Smooth muscle cell (in vitro differentiated cells): Measurements from ENCODE around the gene MSI2. TPM values are rescaled to one million over a fixed set of nuclear protein-coding genes. Genes with fewer than 3 reads are reported as not detected.

Experiments
- DNase-seq: peaks from one replicate; lab custom pipeline; 2025; ENCODE audit not compliant: unreplicated experiment; lab: John Stamatoyannopoulos, UW
- H2AFZ ChIP-seq: fragments of 200-600 bp; sonication (generic); 2 replicates; pipeline ENCODE4 v1.6.0; 2016; ENCODE audit warnings: antibody characterized with exemption, low read depth, mild to moderate bottlenecking
- H3F3A ChIP-seq: fragments of 200-600 bp; sonication (generic); 2 replicates; pipeline ENCODE4 v1.6.0; 2017; ENCODE audit warnings: antibody characterized with exemption, low read depth
- H3K27ac ChIP-seq: fragments of 200-600 bp; sonication (generic); 2 replicates; pipeline ENCODE4 v1.5.1; 2016; ENCODE audit warnings: low read depth, mild to moderate bottlenecking
- H3K27me3 ChIP-seq: fragments of 200-600 bp; sonication (generic); 2 replicates; pipeline ENCODE4 v1.6.1; 2016; ENCODE audit warnings: low read depth, mild to moderate bottlenecking
- H3K36me3 ChIP-seq: fragments of 200-600 bp; sonication (generic); 2 replicates; pipeline ENCODE4 v1.5.1; 2016; ENCODE audit warnings: low read depth
- H3K4me1 ChIP-seq: fragments of 200-600 bp; sonication (generic); 2 replicates; pipeline ENCODE4 v1.5.1; 2016; ENCODE audit warnings: low read depth
- H3K4me2 ChIP-seq: fragments of 200-600 bp; sonication (generic); 2 replicates; pipeline ENCODE4 v1.6.0; 2016; ENCODE audit warnings: mild to moderate bottlenecking
- H3K4me3 ChIP-seq: fragments of 200-600 bp; sonication (generic); 2 replicates; pipeline ENCODE4 v1.5.1; 2016; ENCODE audit warnings: mild to moderate bottlenecking
- H3K79me2 ChIP-seq: fragments of 200-600 bp; sonication (generic); 2 replicates; pipeline ENCODE4 v1.6.0; 2016; ENCODE audit warnings: low read depth, mild to moderate bottlenecking
- H3K9ac ChIP-seq: fragments of 200-600 bp; sonication (generic); 2 replicates; pipeline ENCODE4 v1.6.0; 2016; ENCODE audit warnings: low read depth
- H3K9me3 ChIP-seq: fragments of 200-600 bp; sonication (generic); replicated peaks from 2 replicates; pipeline ENCODE4 v1.5.1; 2016; ENCODE audit warnings: low read depth
- H4K20me1 ChIP-seq: fragments of 200-600 bp; sonication (generic); 2 replicates; pipeline ENCODE4 v1.6.0; 2016; ENCODE audit warnings: low read depth
- CTCF ChIP-seq: fragments of 200-600 bp; sonication (generic); IDR thresholded peaks from 2 replicates; pipeline ENCODE4 v1.5.1; 2017; ENCODE audit warnings: borderline replicate concordance, mild to moderate bottlenecking, antibody characterized with exemption; ENCODE audit not compliant: insufficient read depth, poor library complexity, severe bottlenecking
- WGBS: methylation state at CpG from one replicate; pipeline ENCODE4 v1.1.7; 2016; ENCODE audit warnings: low lambda C conversion rate; 5-methylcytosine and 5-hydroxymethylcytosine counted together
- polyA plus RNA-seq: library from polyadenylated mRNA; unstranded; fragments of >200 nt; fragmentation: Nextera tagmentation; extraction: Ambion mirVana; gene quantifications from 2 replicates; pipeline ENCODE4 v1.2.1, GENCODE V29; 2016
- total RNA-seq: library from RNA; depleted of rRNA; stranded (reverse); fragments of >200 nt; gene quantifications from 2 replicates; pipeline ENCODE4 v1.2.3, GENCODE V29; 2014

MSI2 gene
- total and polyA plus RNA-seq, 2 experiments from 2014 or later: 5.7 to 36.5 TPM

- Histone ChIP-seq H3K36me3 (no peaks in the 10 kb centered on the region), H3K27ac (no peak overlapping the region)
- WGBS: 88% methylated on average over 12 of the region's 12 CpGs
These were observed 351.3 kb downstream of the MSI2 start for GRCh38 chr17:57607553-57608120.

GRCh38 chr17:57608369-57609124 is 352.2 kb downstream of the MSI2 start:
- H3K4me3 ChIP-seq: no peak overlapping the region
- no peak overlapping the region for H2AFZ ChIP-seq
- H3K79me2 ChIP-seq: no peaks in the 10 kb centered on the region
- no peaks in the 10 kb centered on the region for H3K36me3 ChIP-seq
- no peak overlapping the region for H3K27ac ChIP-seq
- no peak for DNase-seq
- H4K20me1 ChIP-seq: no peaks in the 10 kb centered on the region
- TF ChIP-seq CTCF: no peak
- H3F3A ChIP-seq: no peaks in the 10 kb centered on the region
- no peaks in the 10 kb centered on the region for H3K9me3 ChIP-seq
- H3K4me2 ChIP-seq: no peak overlapping the region
- 94% methylated on average over 12 of the region's 12 CpGs for WGBS
- no peaks in the 10 kb centered on the region for H3K27me3 ChIP-seq
- no peak overlapping the region for H3K9ac ChIP-seq
- peaks cover 25% of the 10 kb centered on the region for H3K4me1 ChIP-seq

More at GRCh38 chr17:57607553-57608120, 351.3 kb downstream of the MSI2 start:
- Histone ChIP-seq H3K4me1 (peaks cover 25% of the 10 kb centered on the region), H3K9me3 (no peaks in the 10 kb centered on the region), H3K79me2 (no peaks in the 10 kb centered on the region), H2AFZ (no peak overlapping the region), H3K27me3 (no peaks in the 10 kb centered on the region), H3K9ac (no peak overlapping the region), H3F3A (no peaks in the 10 kb centered on the region), H3K4me2 (no peak overlapping the region), H4K20me1 (no peaks in the 10 kb centered on the region), H3K4me3 (no peak overlapping the region)
- no peak for TF ChIP-seq CTCF
- no peak for DNase-seq

- peaks cover 3% of the 10 kb centered on the region for H3F3A ChIP-seq
- no peak overlapping the region for H3K27ac ChIP-seq
- H3K9ac ChIP-seq: no peak overlapping the region
- H3K4me1 ChIP-seq: peaks cover 25% of the 10 kb centered on the region
- no peak for DNase-seq
- no peak overlapping the region for H3K4me2 ChIP-seq
- no peaks in the 10 kb centered on the region for H3K36me3 ChIP-seq
- no peaks in the 10 kb centered on the region for H4K20me1 ChIP-seq
- WGBS: 91% methylated on average over 11 of the region's 11 CpGs
- H3K27me3 ChIP-seq: no peaks in the 10 kb centered on the region
- H2AFZ ChIP-seq: no peak overlapping the region
- no peak overlapping the region for H3K4me3 ChIP-seq
- no peak for TF ChIP-seq CTCF
- H3K9me3 ChIP-seq: no peaks in the 10 kb centered on the region
- no peaks in the 10 kb centered on the region for H3K79me2 ChIP-seq
These were observed 353.0 kb downstream of the MSI2 start for GRCh38 chr17:57609125-57609877.
